GM23248 (cell line): ENCODE measurements around the gene GTPBP1.

Experiments
- EZH2 ChIP-seq: fragments of 200-600 bp; sonication (generic); IDR thresholded peaks from 2 replicates; pipeline ENCODE4 v1.6.1; 2018; ENCODE audit warnings: antibody characterized with exemption, mild to moderate bottlenecking; ENCODE audit not compliant: insufficient read depth, poor library complexity, severe bottlenecking
- EZH2phosphoT487 ChIP-seq: fragments of 200-600 bp; sonication (generic); IDR thresholded peaks from 2 replicates; pipeline ENCODE4 v1.6.1; 2018; ENCODE audit warnings: antibody characterized with exemption, moderate library complexity, mild to moderate bottlenecking, low read depth; ENCODE audit not compliant: insufficient read depth

GRCh38 chr22:38730411-38730871, 24.7 kb downstream of the GTPBP1 start:
- TF ChIP-seq EZH2 = no peak
- TF ChIP-seq EZH2phosphoT487 = no peak
